RWPE1 (cell line): Measurements from ENCODE around the gene CNKSR3.
"Not testable (repeated sequence)": the region's sequence is repeated elsewhere in the genome, so short reads cannot be mapped to it uniquely, and the experiment has no call there.

Experiments used
- CTCF ChIA-PET: fragments of 350-600 bp; sonication (Branson Sonifier 250); formaldehyde crosslinking; extraction: SDS; loops from one replicate; lab custom pipeline; 2021; lab: Yijun Ruan, JAX
- POLR2A ChIA-PET: fragments of 400-600 bp; formaldehyde crosslinking; extraction: SDS; loops from one replicate; lab custom pipeline; 2020; ENCODE audit warnings: antibody characterized with exemption; ENCODE audit not compliant: low non-redundant PET; lab: Yijun Ruan, JAX
- DNase-seq: peaks from one replicate; pipeline ENCODE4 v3.0.0; 2012; ENCODE audit warnings: low spot score
- H3K27ac ChIP-seq: fragments of 450-650 bp; 2 replicates; pipeline ENCODE4 v1.5.1; 2017
- TF ChIP-seq, protein P1 (sequence below): fragments of 450-650 bp; conservative IDR thresholded peaks from 2 replicates; pipeline ENCODE4 v1.5.1; 2017; ENCODE audit warnings: low read depth, mild to moderate bottlenecking

The CNKSR3 gene

DNA sequence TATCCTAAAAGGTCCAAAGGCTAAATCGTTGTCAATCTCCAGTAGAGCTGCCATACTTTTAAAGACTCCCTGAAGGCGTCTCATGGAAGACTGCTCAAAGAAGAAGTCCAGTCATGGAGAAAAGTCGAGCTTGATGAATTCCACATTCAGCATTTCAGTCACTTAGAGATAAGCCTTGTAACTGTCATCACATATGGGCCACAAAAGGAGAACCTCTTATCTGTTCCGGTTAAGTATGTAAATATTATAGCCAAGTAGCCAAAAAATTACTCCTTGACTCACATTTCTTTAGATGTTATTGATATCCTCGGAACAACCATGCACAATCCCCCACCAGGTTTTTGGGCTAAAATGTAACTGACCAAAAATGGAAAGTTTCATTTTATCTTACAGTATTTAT, 9.8 kb upstream of the CNKSR3 start:
- DNase-seq: no peak
- no peak overlapping the region for H3K27ac ChIP-seq
- TF ChIP-seq, protein P1, sequence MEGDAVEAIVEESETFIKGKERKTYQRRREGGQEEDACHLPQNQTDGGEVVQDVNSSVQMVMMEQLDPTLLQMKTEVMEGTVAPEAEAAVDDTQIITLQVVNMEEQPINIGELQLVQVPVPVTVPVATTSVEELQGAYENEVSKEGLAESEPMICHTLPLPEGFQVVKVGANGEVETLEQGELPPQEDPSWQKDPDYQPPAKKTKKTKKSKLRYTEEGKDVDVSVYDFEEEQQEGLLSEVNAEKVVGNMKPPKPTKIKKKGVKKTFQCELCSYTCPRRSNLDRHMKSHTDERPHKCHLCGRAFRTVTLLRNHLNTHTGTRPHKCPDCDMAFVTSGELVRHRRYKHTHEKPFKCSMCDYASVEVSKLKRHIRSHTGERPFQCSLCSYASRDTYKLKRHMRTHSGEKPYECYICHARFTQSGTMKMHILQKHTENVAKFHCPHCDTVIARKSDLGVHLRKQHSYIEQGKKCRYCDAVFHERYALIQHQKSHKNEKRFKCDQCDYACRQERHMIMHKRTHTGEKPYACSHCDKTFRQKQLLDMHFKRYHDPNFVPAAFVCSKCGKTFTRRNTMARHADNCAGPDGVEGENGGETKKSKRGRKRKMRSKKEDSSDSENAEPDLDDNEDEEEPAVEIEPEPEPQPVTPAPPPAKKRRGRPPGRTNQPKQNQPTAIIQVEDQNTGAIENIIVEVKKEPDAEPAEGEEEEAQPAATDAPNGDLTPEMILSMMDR: no peak
- ChIA-PET POLR2A (no interaction called here), CTCF (no interaction called here)

DNA sequence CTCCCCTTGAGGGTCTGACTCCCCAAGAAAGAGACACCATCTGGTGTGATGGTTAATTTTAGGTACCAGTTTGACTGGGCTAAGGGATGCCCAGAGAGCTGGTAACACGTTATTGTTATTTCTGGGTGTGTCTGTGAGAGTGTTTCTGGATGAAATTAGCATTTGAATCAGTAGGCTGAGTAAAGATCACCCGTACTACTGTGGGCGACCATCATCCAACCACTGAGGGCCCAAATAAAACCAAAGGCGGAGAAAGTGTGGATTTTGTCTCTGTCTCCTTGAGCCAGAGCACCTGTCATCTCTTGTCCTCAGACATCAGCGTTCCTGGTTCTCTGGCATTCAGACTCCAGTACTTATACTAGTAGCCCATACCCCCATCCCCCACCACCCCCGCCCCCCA, 7.9 kb upstream of the CNKSR3 start:
- CTCF ChIA-PET: no interaction called here
- TF ChIP-seq, protein P1: no peak
- DNase-seq: no peak
- no peak overlapping the region for H3K27ac ChIP-seq
- POLR2A ChIA-PET: no interaction called here

DNA sequence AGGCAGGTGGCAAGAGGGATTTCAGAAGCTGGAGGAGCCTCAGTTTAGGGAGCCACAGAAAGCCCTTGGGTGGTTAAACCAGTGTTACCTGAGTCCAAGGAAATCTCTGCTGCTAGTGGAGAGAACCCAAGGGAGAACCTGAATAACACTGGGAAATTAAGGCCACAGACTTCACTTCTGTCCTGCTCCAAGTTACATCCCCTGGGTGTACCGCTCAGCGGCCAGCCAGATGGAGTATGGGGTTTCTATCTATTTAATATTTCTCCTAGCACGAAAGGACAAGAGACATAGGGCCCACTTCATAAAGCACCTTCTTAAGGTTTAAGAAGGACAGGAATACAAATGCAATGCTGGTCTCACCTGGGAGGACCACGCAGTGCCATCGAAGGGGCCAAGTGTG, 5.8 kb upstream of the CNKSR3 start:
- TF ChIP-seq, protein P1: no peak
- no peak overlapping the region for H3K27ac ChIP-seq
- ChIA-PET POLR2A (no interaction called here), CTCF (interaction anchor here (0.7 kb wide), 1 partner anchor 116 kb away, joined by 5 read pairs; no protein-coding TSS in a partner anchor)
- no peak for DNase-seq

DNA sequence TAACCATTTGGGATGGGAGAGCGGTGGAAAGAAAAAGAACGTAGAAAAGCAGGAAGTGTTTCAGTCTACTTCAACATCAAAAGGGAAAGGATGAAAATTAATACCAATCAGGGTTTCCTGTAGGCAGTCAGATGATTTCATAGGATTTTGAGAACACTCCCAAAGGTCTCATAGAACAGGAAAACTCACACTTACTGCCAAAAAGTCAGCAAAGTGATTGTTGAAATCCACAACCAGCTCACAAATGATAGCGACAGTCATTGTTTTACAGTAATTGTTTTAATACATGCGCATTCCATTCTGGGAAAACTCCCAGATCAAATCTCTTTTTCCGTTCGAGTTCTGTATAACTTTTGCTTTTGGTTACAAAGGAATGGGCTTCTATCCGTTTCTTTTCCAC, 5.3 kb upstream of the CNKSR3 start:
- ChIA-PET CTCF (interaction anchor here (0.7 kb wide), 1 partner anchor 115 kb away, joined by 5 read pairs; no protein-coding TSS in a partner anchor), POLR2A (no interaction called here)
- H3K27ac ChIP-seq: no peak overlapping the region
- TF ChIP-seq, protein P1: no peak
- DNase-seq: no peak

DNA sequence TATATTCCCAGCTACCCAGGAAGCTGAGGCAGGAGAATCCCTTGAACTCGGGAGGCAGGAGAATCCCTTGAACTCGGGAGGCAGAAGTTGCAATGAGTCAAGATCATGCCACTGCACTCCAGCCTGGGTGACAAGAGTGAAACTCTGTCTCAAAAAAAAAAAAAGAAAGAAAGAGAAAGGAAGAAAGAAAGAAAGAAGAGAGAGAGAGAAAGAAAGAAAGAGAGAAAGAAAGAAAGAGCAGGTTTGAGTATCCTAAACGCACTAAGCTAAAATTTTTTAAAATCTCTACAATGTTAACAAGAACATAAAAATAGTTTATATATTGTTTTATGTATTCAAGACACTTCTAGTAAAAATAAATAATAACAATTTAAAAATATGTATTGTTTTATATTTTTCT, 4.6 kb upstream of the CNKSR3 start:
- DNase-seq, CTCF ChIA-PET, H3K27ac ChIP-seq, POLR2A ChIA-PET: not testable (repeated sequence)

DNA sequence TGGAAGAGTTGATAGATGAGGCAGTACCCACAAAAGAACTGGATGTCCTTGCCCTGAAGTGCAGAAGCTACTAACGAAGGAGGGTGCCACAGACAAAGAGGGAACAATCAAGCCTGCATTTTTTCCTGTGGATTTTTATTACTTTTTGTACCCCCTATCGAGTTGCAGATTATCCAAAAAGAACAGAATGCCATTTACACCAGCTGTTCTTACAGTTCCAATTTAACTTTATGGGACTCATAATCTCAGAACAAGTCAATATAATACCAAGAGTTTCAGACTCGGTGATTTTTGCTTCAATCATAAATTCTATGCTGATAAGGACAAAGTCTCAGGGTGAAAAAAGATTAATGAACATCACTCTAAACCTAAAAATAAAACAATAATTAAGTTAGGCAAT, 4.0 kb upstream of the CNKSR3 start:
- POLR2A ChIA-PET: no interaction called here
- CTCF ChIA-PET: no interaction called here

DNA sequence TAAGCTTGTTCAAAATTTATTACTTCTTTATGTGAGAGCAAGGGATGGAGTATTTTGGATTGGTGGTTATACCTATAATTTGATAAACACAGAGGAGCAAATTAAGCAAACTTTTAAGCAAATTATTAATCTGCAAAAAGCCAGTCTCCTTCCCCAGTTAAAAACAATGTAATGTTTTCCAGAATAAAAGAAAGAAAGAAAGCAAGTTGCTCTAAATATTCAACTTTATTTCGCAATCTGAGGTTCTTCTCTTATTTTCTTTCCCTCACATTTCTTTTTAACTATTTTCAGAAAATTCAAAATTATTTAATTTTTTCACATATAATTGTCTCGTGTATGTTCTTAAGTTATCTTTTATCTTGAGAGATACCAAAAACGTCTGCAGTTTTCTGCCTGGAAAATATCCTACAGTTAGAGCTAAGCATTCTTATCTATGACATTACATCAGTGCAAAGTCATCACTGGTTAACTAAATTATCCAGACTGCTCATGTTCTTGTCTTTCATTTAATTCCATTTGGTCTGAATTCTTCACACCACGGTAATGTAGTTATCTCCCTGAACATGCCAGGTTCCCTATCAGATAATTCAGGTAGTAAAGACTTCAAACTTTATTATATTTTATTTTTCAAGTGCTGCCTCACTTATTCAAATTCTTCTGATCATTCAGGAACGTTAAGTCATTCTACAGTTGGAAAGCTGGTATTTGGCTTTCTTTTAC, 3.3 kb upstream of the CNKSR3 start:
- ChIA-PET CTCF (no interaction called here), POLR2A (no interaction called here)
- TF ChIP-seq, protein P1: no peak
- no peak overlapping the region for H3K27ac ChIP-seq
- DNase-seq: no peak

More for the DNA sequence above, 4.0 kb upstream of the CNKSR3 start:
- TF ChIP-seq, protein P1: no peak
- H3K27ac ChIP-seq: no peak overlapping the region
- DNase-seq: no peak
